NCI-H526 treated with DMSO at 0.1 percent for 48 hours (cell line): ENCODE measurements around the gene CREBBP.
"Not testable (repeated sequence)": the region's sequence is repeated elsewhere in the genome, so short reads cannot be mapped to it uniquely, and the experiment has no call there.

Experiments used
- DNase-seq: peaks from one replicate; lab custom pipeline; 2025; lab: John Stamatoyannopoulos, UW

Gene CREBBP

GRCh38 chr16:3735541-3735940, 145.0 kb downstream of the CREBBP start:
- DNase-seq = no peak

DNA sequence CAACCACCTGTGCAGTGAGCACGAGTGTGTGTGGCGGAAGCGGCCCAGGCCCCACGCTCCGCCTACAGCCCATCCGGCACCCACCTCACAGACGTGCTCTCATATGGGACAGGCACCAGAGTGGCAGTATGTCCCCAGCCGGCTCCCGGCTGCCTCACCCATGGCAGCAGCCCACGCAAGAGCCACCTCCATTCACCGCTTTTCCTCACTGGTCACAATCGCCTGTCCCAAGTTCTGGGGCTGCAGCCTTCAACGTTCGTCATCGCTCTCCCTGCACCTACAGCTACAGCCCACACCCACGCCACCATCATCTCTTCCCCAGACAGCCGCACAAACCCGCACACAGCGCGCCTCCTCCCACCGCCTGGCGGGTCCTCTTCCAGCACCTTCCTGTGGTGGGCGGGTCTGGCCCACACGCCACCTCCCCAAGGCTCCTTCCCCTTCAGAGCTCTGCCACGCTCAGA, 145.7 kb downstream of the CREBBP start:
- DNase-seq = no peak

DNA sequence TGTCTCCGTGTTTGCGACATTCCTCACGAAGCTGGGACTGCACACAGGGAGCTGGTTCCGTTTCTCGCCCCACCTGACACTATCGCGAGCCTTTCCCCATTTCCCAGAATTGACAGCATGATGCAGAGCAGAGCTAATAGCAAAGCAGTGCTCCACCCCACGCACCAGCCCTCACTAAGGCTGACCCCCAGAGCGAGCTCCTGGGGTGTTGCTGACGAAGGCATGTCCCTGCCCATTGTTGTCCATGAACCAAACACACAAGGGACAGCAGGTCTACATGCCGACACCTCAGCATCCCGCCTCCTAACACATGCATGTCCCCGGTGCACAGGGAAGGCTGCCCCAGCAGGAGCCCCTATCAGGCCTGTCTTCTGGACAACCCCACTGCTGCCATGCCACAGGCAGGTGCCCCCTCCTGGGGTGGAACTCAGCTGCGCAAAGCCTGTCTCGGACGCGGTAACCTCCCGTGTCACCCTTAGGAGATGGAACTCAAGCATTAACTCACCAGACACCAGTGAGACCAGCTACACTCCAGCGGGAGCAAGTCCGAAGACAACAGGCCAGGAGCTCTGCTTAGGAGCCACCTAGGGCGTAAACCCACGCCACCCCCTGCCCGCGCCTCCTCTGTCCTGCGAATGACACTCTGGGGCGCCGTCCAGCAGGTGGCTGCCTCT, 146.3 kb downstream of the CREBBP start:
- no peak for DNase-seq

- DNase-seq = no peak
Measured at GRCh38 chr16:3732171-3732570, 148.3 kb downstream of the CREBBP start.

GRCh38 chr16:3731126-3731935, 149.2 kb downstream of the CREBBP start:
- DNase-seq = no peak

DNA sequence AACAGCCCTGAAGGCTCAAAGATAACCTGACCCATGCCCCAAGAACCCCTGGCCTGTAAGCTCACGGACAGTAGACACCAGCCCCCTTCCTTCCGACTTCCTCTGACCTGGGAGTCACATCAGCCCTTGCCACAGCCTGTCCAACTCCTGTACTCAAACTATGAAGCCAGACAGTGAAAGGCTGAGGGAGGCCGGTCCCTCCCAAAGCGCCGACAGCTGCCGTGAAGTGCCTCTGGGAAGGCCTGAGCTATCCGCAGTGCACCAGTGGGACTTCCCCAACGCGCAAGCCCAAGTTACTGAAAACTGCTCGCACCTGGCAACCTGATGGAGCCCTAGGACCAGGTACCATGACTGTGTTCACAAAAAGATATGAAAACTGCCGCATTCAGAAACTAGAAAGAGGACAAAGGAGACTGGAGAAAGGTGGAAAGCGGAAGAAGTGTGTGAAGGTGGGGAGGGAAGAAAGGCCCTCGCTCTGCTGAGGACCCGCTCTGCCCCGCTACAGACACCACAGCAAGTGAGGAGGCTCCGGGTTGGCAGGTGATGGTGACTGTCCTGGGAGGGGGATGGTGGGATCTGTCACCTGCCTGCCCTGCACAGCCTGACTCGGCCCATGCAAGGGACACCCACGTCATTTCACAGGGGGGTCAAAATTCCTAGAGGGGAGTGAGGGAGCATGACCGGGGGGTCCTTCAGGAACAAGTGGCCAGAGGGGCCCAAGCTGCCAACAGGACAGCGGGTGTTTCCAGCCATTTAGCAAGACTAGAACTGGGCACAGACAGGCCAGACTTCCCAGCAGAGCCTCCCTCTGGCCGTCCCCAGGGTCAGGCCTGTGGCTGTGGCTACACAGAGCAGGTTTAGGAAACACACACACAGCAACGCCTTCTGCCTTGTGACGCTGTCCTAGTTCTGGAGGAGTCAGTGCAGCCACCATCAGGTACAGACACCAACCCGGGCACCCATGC, 150.1 kb downstream of the CREBBP start:
- no peak for DNase-seq

- DNase-seq = no peak
Measured at GRCh38 chr16:3729161-3730112, 151.1 kb downstream of the CREBBP start.

DNA sequence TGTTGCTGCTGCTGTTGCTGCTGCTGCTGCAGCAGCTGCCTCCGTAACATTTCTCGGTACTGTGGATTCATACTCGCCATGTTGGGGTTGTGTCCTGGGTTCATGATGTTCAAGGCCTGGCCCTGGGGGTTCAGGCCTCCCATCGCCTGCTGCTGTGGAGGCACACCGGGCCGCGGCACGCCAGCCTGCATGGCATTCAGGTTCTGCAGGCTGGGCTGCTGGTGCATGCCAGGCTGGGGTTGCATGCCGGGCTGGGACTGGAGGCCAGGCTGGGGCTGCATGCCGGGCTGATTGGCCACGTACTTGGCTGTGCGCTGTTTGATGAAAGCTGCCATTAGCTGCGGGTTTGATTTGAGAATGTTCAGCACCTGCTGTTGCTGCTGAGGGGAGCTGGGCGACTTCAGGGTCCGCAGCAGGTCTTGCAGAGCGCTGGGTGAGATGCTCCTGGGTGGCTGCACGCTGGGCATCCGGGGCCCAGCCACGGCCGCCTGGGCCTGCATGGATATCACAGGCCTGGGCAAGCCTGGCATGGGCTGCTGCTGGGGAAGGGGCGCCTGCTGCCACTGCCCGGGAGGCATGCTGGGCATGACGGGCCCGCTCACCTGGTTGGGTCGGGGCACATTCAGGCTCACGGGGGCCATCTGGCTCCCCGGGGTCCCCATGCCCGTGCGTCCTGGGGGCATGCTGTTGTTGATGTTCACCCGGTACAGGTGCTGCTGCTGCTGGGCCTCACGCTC, 151.9 kb downstream of the CREBBP start:
- DNase-seq = no peak

DNA sequence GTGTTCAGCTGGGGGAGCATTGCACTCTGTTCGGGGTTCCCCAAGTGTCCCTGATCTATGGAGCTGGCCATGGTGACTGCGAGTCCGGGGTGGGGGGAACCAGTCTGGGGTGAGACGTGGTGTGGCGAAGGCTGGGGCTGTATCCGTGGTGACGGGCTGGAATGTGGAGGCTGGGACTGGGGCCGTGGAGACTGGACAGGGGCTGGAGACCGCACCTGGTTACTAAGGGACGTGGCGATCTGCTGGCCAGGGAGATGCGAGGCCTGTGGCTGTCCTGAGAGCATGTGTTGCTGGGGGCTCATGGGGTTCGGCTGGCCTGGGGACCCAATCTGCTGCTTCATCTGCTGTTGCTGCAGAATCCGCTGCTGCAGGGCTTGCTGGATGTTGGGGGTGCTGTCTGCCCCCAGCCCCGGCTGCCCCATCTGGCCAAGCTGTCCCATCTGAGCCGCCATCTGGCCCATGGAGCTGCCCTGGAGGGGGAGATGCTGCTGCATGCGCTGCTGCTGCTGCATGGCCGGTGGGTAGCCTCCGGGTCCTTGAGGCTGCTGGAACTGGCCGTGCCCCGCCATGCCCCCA, 152.6 kb downstream of the CREBBP start:
- no peak for DNase-seq

DNA sequence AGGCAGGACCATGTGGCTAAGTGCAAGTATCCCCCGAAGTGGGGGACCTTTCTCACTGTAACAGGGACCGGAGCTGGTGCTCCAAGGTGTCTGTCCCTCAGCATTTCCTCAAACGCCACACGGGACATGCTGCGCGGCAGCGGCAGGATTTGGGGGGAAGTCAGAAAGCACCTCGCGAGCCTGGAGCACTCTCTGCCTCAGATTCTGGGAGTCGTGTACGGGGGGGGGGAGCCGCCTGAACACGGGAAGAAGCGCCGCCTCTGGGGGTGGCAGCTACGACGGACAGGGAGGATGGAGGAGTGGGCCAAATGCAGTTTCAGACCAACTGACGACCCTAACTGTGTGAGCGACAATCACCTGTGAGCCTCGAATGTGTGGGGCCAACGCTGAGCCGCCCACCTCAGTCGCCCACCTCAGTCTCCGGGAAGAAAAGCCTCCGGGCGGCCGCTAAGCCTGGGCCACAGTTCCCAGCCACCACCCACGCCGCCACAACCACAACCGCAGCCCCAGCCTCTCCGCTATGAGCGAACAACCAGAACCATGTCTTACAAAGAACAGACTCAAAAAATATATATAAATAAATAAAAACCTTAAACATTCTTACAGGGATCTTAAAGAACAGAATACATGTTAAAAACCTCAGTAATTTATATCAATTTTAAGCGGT, 154.4 kb downstream of the CREBBP start:
- no peak for DNase-seq

DNA sequence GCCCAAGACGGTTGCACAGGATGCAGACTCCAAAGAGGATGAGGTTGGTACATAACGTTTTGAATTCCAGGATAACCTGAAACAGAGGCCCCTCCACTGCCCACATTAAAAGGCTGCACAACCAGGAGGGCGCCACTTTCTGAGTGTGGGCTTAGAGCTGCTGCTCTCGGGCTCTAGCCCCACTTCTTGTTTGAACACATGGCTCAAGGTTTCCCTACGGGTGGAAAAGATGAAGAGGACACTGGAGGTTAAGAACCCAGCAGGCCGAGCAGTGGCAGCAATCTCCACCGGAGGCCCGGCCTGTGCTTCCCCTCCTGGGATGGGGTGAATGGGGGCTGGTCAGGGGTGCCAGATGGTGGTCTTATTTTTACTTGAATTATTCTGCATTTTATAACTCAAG, 155.2 kb downstream of the CREBBP start:
- DNase-seq = no peak

DNA sequence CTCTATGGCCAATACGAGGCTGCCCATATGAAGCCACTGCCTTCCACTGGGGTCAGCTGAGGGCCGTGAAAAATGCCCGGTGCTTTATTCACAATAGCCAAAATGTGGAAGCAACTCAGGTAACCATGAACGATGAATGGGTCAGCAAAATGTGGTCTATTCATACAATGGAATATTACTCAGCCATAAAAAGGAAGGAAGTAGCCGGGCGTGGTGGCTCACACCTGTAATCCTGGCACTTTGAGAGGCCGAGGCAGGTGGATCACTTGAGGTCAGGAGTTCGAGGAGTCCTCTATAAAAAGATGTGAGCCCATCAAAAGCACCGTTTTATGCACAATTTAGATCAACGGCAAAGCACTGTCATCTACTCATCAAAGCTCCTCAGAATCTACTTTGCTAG, 158.0 kb downstream of the CREBBP start:
- DNase-seq = no peak

GRCh38 chr16:3720418-3720817, 160.1 kb downstream of the CREBBP start:
- DNase-seq = no peak

- no peak for DNase-seq
Measured at GRCh38 chr16:3718628-3719027, 161.9 kb downstream of the CREBBP start.

DNA sequence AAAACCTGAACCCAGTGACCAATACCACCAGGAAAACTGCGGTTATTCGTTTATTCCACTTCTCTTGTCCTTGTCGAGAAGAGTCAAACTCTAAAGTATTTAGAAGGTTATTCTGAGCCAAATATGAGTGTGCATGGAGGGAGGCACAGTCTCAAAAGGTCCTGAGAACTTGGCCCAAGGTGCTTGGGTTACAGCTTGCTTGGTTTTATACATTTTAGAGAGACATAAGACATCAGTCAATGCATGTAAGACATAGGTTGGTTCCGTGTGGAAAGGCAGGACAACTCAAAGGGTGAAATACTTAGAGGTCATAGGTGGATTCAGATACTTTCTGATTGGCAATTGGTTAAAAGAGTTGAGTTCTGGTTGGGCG, 162.5 kb downstream of the CREBBP start:
- no peak for DNase-seq

- DNase-seq = peak; percentile 2
Measured at GRCh38 chr16:3717235-3718018, 163.1 kb downstream of the CREBBP start, which contains the start of gene TRAP1. TRAP1 (minus strand) TSS chr16:3717524; CDS start chr16:3717508, 16 bp downstream.

DNA sequence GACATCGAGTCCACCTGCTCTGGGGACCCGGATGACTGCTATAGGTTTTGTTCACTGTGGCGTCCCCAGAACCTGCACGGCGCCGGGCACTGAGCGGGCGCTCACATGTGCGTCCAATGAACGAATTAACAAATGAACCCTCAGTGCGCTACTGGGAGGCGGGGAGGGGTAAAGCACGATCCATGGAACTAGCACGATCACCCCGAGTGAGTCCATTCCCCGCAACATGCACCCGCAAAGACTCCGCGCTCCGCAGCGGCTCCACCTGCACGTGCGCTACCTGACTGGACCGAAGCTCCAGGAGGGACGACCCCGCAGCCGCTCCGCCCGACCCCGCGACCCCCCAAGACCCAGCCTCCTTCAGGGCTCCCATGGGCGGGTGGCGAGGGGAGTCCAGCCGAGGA, 163.7 kb downstream of the CREBBP start:
- DNase-seq = peak; percentile 30

- DNase-seq = no peak
Measured at GRCh38 chr16:3715430-3715829, 165.1 kb downstream of the CREBBP start.

GRCh38 chr16:3714378-3714777, 166.1 kb downstream of the CREBBP start:
- DNase-seq = not testable (repeated sequence)
